ENCODE measurements around the gene RPL9. TPM values are rescaled to one million over a fixed set of nuclear protein-coding genes. Genes with fewer than 3 reads are reported as not detected.

The RPL9 gene
- total and polyA plus RNA-seq, 2 of the 13 experiments (the other 11 are each of a cell fraction or from before 2014, with no cell fraction given): 993 to 2,148 TPM

GRCh38 chr4:39433878-39434492 is 24.7 kb downstream of the RPL9 start:
- Histone ChIP-seq H3K36me3 (replicated peaks in 1 of 2; ENCODE audit: control insufficient read depth in 1 of 2, insufficient read depth in 2 of 2, low read length in 2 of 2) (peaks cover 10 to 58% of the 10 kb centered on the region in 2 experiments), H3K9ac (ENCODE audit: insufficient read depth, low read depth, low read length) (no peak overlapping the region), H3K79me2 (ENCODE audit: insufficient read depth, low read length) (peaks cover 37% of the 10 kb centered on the region), H4K20me1 (ENCODE audit: insufficient read depth, low read length) (no peaks in the 10 kb centered on the region), H3K27me3 (ENCODE audit: control insufficient read depth in 1 of 2, insufficient read depth in 2 of 2, low read length in 2 of 2) (no peaks in the 10 kb centered on the region), H3K27ac (ENCODE audit: extremely low read length, insufficient read depth, low read length) (no peak overlapping the region), H3K4me3 (replicated peaks in 1 of 3; ENCODE audit: insufficient read depth in 1 of 3, low read depth in 2 of 3, low read length in 3 of 3) (no peak overlapping the region), H3K4me2 (ENCODE audit: low read depth, low read length) (no peak overlapping the region), H3K9me3 (ENCODE audit: low read length) (no peaks in the 10 kb centered on the region), H3K4me1 (ENCODE audit: insufficient read depth, low read length) (peaks cover 37% of the 10 kb centered on the region), H2AFZ (ENCODE audit: low read length) (no peak overlapping the region)
- BruUV-seq (replicated peaks): no TSS peak
- POLR2A ChIA-PET: no interaction called here
- CTCF ChIA-PET (ENCODE audit: low intra/inter-chr PET ratio, low total read pairs): no interaction called here
- ATAC-seq: no peak
- no peak for DNase-seq (ENCODE audit: low spot score)
- intact Hi-C loops (cut with micrococcal nuclease; ENCODE audit: unreplicated experiment): no loop called here
- no peak for FAIRE-seq
- WGBS (ENCODE audit: low lambda C conversion rate): 97% methylated on average over 11 of the region's 11 CpGs
- in situ Hi-C loops (cut with HindIII; ENCODE audit: extremely low pct_ligation_motif_present, low pct_unique_long_range_greater_than_20kb): no loop called here
- TF ChIP-seq FOXO4 (CRISPR knock-in tag; conservative IDR thresholded peaks at IDR 0.05) (no peak), TFE3 (CRISPR knock-in tag; IDR thresholded peaks at IDR 0.05) (no peak), TBP (CRISPR knock-in tag; IDR thresholded peaks at IDR 0.05) (no peak), KDM5A (IDR thresholded peaks at IDR 0.05; ENCODE audit: borderline replicate concordance, low read length) (no peak), ZNF205 (CRISPR knock-in tag; IDR thresholded peaks at IDR 0.05) (no peak), ZNF142 (CRISPR knock-in tag; IDR thresholded peaks at IDR 0.05) (no peak), ZNF460 (CRISPR knock-in tag; IDR thresholded peaks at IDR 0.05; ENCODE audit: borderline replicate concordance) (no peak), NFKBIZ (CRISPR knock-in tag; IDR thresholded peaks at IDR 0.05) (no peak), HES4 (CRISPR knock-in tag; IDR thresholded peaks at IDR 0.05; ENCODE audit: borderline replicate concordance) (no peak), TRIM24 (CRISPR knock-in tag; IDR thresholded peaks at IDR 0.05) (no peak), ARID5B (CRISPR knock-in tag; IDR thresholded peaks at IDR 0.05) (no peak), ELF4 (CRISPR knock-in tag; IDR thresholded peaks at IDR 0.05; ENCODE audit: borderline replicate concordance) (no peak)

Data from HepG2 (cell line).